ENCODE data around the gene CLMN. TPM values are rescaled to one million over a fixed set of nuclear protein-coding genes. Genes with fewer than 3 reads are reported as not detected.

CLMN gene
- total and polyA plus RNA-seq, 2 donors (not counting 1 experiment from before 2014, with no cell fraction given) = 9.6 to 51.5 TPM

- POLR2A ChIA-PET = no interaction called here
- H3K27ac Mint-ChIP-seq = no peak overlapping the region
- Histone ChIP-seq H2AFZ (ENCODE audit: insufficient read depth, low read depth, low read length, poor library complexity, severe bottlenecking) (no peak overlapping the region), H3K4me1 (ENCODE audit: control insufficient read depth in 2 of 2, insufficient read depth in 2 of 2, low read length in 2 of 2) (peaks cover 6 to 18% of the 10 kb centered on the region in 2 donors), H3K9ac (ENCODE audit: low read length) (no peak overlapping the region), H4K20me1 (ENCODE audit: control insufficient read depth, insufficient read depth, low read length, poor library complexity, severe bottlenecking) (peaks cover 18% of the 10 kb centered on the region), H3K4me3 (ENCODE audit: control extremely low read depth in 1 of 5, extremely low read depth in 1 of 5, insufficient read depth in 1 of 5, low read depth in 2 of 5, low read length in 4 of 5) (no peak overlapping the region), H3K9me3 (ENCODE audit: control extremely low read depth in 1 of 3, control insufficient read depth in 2 of 3, insufficient read depth in 1 of 3, low read length in 2 of 3) (no peaks in the 10 kb centered on the region), H3K27me3 (replicated peaks in 1 of 4; ENCODE audit: control extremely low read depth in 1 of 4, control insufficient read depth in 3 of 4, insufficient read depth in 4 of 4, low read length in 3 of 4) (no peaks in the 10 kb centered on the region), H3K36me3 (replicated peaks in 1 of 2; ENCODE audit: control extremely low read depth in 1 of 2, control insufficient read depth in 1 of 2, extremely low read depth in 1 of 2, insufficient read depth in 2 of 2, low read length in 1 of 2) (no peaks in the 10 kb centered on the region), H3K79me2 (ENCODE audit: control insufficient read depth, insufficient read depth, low read length) (peaks cover 35% of the 10 kb centered on the region), H3K27ac (ENCODE audit: low read length in 2 of 2) (no peak overlapping the region), H3K4me2 (replicated peaks; ENCODE audit: low read depth, low read length, poor library complexity, severe bottlenecking) (no peak overlapping the region)
- CTCF ChIA-PET = no interaction called here
- peaks cover 38% of the 10 kb centered on the region for H3K4me1 Mint-ChIP-seq
- H3K27me3 Mint-ChIP-seq = no peaks in the 10 kb centered on the region
- DNase-seq = no peak
- ATAC-seq (ENCODE audit: low read depth) = no peak
- H3K9me3 Mint-ChIP-seq (ENCODE audit: insufficient read depth) = no peaks in the 10 kb centered on the region
- intact Hi-C loops (cut with micrococcal nuclease) = loop anchor here (10.0 kb wide), 1 partner anchor 52 kb away; no protein-coding TSS in a partner anchor
- no CpG with 5 or more reads among the region's 2 CpGs for WGBS (ENCODE audit: insufficient coverage)
- TF ChIP-seq CTCF (IDR thresholded peaks at IDR 0.05) (no peak), EZH2 (IDR thresholded peaks at IDR 0.05; ENCODE audit: borderline replicate concordance, insufficient read depth, low read depth, low read length, poor library complexity, severe bottlenecking) (no peak)
- no peak overlapping the region for H3K4me3 Mint-ChIP-seq
These were observed 6.5 kb downstream of the CLMN start for GRCh38 chr14:95313190-95313589.

GRCh38 chr14:95312311-95312710 lies 7.4 kb downstream of the CLMN start:
- no peak overlapping the region for H2AFZ ChIP-seq (ENCODE audit: insufficient read depth, low read depth, low read length, poor library complexity, severe bottlenecking)
- 91% methylated on average over 5 of the region's 6 CpGs for WGBS (ENCODE audit: insufficient coverage)
- peaks cover 16% of the 10 kb centered on the region for H4K20me1 ChIP-seq (ENCODE audit: control insufficient read depth, insufficient read depth, low read length, poor library complexity, severe bottlenecking)
- peaks cover 43% of the 10 kb centered on the region for H3K79me2 ChIP-seq (ENCODE audit: control insufficient read depth, insufficient read depth, low read length)
- H3K9me3 ChIP-seq (ENCODE audit: control extremely low read depth in 1 of 3, control insufficient read depth in 2 of 3, insufficient read depth in 1 of 3, low read length in 2 of 3) = no peaks in the 10 kb centered on the region
- H3K36me3 ChIP-seq (replicated peaks in 1 of 2; ENCODE audit: control extremely low read depth in 1 of 2, control insufficient read depth in 1 of 2, extremely low read depth in 1 of 2, insufficient read depth in 2 of 2, low read length in 1 of 2) = no peaks in the 10 kb centered on the region
- ChIA-PET POLR2A (no interaction called here), CTCF (no interaction called here)
- ATAC-seq (ENCODE audit: low read depth) (no peak), DNase-seq (no peak)
- Mint-ChIP-seq H3K27ac (no peak overlapping the region), H3K9me3 (ENCODE audit: insufficient read depth) (no peaks in the 10 kb centered on the region), H3K27me3 (no peaks in the 10 kb centered on the region), H3K4me1 (peaks cover 31% of the 10 kb centered on the region), H3K4me3 (no peak overlapping the region)
- H3K4me2 ChIP-seq (replicated peaks; ENCODE audit: low read depth, low read length, poor library complexity, severe bottlenecking) = no peak overlapping the region
- H3K4me3 ChIP-seq (ENCODE audit: control extremely low read depth in 1 of 5, extremely low read depth in 1 of 5, insufficient read depth in 1 of 5, low read depth in 2 of 5, low read length in 4 of 5) = no peak overlapping the region
- intact Hi-C loops (cut with micrococcal nuclease) = loop anchor here (10.0 kb wide), 1 partner anchor 52 kb away; no protein-coding TSS in a partner anchor
- peaks cover 3 to 16% of the 10 kb centered on the region in 2 donors for H3K4me1 ChIP-seq (ENCODE audit: control insufficient read depth in 2 of 2, insufficient read depth in 2 of 2, low read length in 2 of 2)
- TF ChIP-seq CTCF (IDR thresholded peaks at IDR 0.05) (no peak), EZH2 (IDR thresholded peaks at IDR 0.05; ENCODE audit: borderline replicate concordance, insufficient read depth, low read depth, low read length, poor library complexity, severe bottlenecking) (no peak)
- H3K27ac ChIP-seq (ENCODE audit: low read length in 2 of 2) = no peak overlapping the region
- H3K27me3 ChIP-seq (replicated peaks in 1 of 4; ENCODE audit: control extremely low read depth in 1 of 4, control insufficient read depth in 3 of 4, insufficient read depth in 4 of 4, low read length in 3 of 4) = no peaks in the 10 kb centered on the region
- H3K9ac ChIP-seq (ENCODE audit: low read length) = no peak overlapping the region
